HUES48 (cell line): Measurements from ENCODE around the gene DDX55.
A peak's percentile ranks its signal among the peaks of the same experiment; 100 is the strongest.
"Not testable (repeated sequence)": the region's sequence is repeated elsewhere in the genome, so short reads cannot be mapped to it uniquely, and the experiment has no call there.

Source experiments
- H3K27ac ChIP-seq: one replicate; pipeline ENCODE4 v1.7.0; 2013; ENCODE audit warnings: low read depth, low read length, inconsistent platforms
- H3K27me3 ChIP-seq: 2 replicates; pipeline ENCODE4 v1.6.1; 2013; ENCODE audit warnings: mild to moderate bottlenecking, low read length; ENCODE audit not compliant: control insufficient read depth, insufficient read depth
- H3K36me3 ChIP-seq: 2 replicates; pipeline ENCODE4 v1.6.1; 2013; ENCODE audit warnings: low read length; ENCODE audit not compliant: control insufficient read depth, insufficient read depth
- H3K4me1 ChIP-seq: 2 replicates; pipeline ENCODE4 v1.6.1; 2013; ENCODE audit warnings: mild to moderate bottlenecking, low read length; ENCODE audit not compliant: control insufficient read depth, insufficient read depth
- H3K4me3 ChIP-seq: 2 replicates; pipeline ENCODE4 v1.5.1; 2013; ENCODE audit warnings: mild to moderate bottlenecking, low read depth, low read length
- H3K9ac ChIP-seq: 2 replicates; pipeline ENCODE4 v1.6.1; 2013; ENCODE audit warnings: mild to moderate bottlenecking, low read depth, low read length, moderate library complexity
- H3K9me3 ChIP-seq: 2 replicates; pipeline ENCODE4 v1.6.1; 2013; ENCODE audit warnings: low read length; ENCODE audit not compliant: control insufficient read depth, insufficient read depth

Gene DDX55, protein sequence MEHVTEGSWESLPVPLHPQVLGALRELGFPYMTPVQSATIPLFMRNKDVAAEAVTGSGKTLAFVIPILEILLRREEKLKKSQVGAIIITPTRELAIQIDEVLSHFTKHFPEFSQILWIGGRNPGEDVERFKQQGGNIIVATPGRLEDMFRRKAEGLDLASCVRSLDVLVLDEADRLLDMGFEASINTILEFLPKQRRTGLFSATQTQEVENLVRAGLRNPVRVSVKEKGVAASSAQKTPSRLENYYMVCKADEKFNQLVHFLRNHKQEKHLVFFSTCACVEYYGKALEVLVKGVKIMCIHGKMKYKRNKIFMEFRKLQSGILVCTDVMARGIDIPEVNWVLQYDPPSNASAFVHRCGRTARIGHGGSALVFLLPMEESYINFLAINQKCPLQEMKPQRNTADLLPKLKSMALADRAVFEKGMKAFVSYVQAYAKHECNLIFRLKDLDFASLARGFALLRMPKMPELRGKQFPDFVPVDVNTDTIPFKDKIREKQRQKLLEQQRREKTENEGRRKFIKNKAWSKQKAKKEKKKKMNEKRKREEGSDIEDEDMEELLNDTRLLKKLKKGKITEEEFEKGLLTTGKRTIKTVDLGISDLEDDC

DNA sequence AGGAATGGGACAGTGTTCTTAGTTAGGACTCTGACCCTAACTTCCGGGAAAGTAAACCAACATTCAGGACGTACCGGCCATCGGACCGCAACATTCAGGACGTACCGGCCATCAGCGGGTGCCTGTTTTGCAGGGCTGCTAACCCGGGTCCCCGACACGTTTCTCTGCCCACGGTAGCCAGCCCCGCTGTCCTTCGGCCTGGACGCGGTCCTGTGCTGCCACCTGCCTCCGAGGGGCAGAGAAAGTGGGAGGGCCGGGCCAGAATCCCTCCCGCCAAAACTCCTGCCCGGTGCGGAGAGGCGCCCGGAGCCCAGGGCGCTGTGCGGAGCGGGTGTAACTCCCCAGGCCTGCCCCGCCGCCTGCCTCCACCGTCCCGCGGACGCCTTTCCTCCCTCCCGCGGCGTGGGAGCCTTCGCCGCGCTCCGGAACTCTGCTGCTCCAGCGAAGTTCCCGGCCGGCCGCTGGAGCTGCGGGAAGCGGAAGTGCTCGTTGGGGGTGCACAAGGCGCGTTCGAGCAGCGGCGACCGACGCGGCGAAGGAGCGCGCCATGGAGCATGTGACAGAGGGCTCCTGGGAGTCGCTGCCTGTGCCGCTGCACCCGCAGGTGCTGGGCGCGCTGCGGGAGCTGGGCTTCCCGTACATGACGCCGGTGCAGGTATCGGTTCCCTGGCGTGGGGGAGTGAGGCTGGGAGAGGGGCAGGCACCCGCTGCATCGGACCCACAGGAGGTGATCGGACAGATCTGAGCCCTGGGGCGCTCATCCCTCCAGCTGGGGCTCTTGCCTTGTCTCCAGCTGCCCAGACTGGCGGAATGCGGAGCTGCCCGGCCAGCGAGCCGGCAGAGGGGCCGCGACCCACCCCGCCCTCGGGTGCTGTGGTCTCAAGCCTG is at the start of gene DDX55:
Gene DDX55 (plus strand): TSS at position 498 of the 888 bp plus-strand sequence. CDS start 50 bp downstream, at position 548.
- Histone ChIP-seq H3K27me3 (no peaks in the 10 kb centered on the region), H3K9me3 (no peaks in the 10 kb centered on the region), H3K27ac (peak within 1 kb of the TSS; percentile 92), H3K9ac (peak within 1 kb of the TSS; percentile 91), H3K4me3 (peak within 1 kb of the TSS; percentile 93), H3K4me1 (no peaks in the 10 kb centered on the region; the same call in 1 of the 2 replicates), H3K36me3 (peaks cover 53% of the 10 kb centered on the region)

DNA sequence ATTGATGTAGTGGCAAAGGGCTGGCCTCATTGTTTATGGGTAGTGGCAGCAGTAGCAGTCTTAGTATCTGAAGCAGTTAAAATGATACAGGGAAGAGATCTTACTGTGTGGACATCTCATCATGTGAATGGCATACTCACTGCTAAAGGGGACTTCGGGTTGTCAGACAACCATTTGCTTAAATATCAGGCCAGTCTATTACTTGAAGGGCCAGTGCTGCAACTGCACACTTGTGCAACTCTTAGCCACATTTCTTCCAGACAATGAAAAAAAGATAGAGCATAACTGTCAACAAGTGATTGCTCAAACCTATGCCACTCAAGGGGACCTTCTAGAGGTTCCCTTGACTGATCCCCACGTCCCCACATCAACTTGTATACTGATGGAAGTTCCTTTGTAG is 47.8 kb upstream of the DDX55 start:
- H3K4me3 ChIP-seq, H3K9me3 ChIP-seq, H3K9ac ChIP-seq, H3K4me1 ChIP-seq, H3K36me3 ChIP-seq, H3K27me3 ChIP-seq, H3K27ac ChIP-seq: not testable (repeated sequence)

- H3K9ac ChIP-seq, H3K4me3 ChIP-seq, H3K36me3 ChIP-seq, H3K4me1 ChIP-seq, H3K27me3 ChIP-seq, H3K27ac ChIP-seq, H3K9me3 ChIP-seq: not testable (repeated sequence)
These were observed 47.1 kb upstream of the DDX55 start for GRCh38 chr12:123554843-123555242.

- not testable (repeated sequence) for H3K9ac ChIP-seq, H3K36me3 ChIP-seq, H3K27ac ChIP-seq, H3K4me3 ChIP-seq, H3K27me3 ChIP-seq, H3K4me1 ChIP-seq, H3K9me3 ChIP-seq
These were observed 43.4 kb upstream of the DDX55 start for GRCh38 chr12:123558487-123558886.

GRCh38 chr12:123559468-123559867 is 42.4 kb upstream of the DDX55 start:
- H3K9ac ChIP-seq, result no peak overlapping the region
- no peaks in the 10 kb centered on the region for H3K27me3 ChIP-seq
- no peak overlapping the region for H3K4me3 ChIP-seq
- H3K27ac ChIP-seq, result no peak overlapping the region
- no peaks in the 10 kb centered on the region for H3K36me3 ChIP-seq
- H3K9me3 ChIP-seq, result no peaks in the 10 kb centered on the region
- no peaks in the 10 kb centered on the region for H3K4me1 ChIP-seq

DNA sequence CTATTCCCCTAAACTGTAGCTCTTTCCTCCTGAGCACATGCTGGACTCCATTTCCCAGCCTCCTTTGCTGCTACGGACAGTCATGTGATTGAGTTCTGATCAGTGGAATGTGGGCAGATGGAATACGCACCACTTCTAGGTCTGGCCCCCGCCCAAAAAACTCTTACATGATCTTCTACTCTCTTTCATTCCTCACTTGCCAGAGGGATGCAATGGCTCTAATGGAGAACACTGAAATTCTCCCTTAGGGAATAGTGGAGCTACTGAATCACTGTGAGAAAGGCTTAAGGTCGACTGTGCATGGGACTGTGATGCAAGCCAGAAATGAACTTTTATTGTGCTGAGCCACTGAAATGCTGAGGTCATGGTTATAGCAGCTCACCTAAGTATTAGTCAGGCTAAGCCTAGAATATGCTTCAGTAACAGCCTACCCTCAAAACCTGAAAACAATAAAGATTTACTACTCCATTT is 30.5 kb upstream of the DDX55 start:
- no peak overlapping the region for H3K27ac ChIP-seq
- H3K4me3 ChIP-seq, result no peak overlapping the region
- no peaks in the 10 kb centered on the region for H3K36me3 ChIP-seq
- no peak overlapping the region for H3K9ac ChIP-seq
- no peaks in the 10 kb centered on the region for H3K27me3 ChIP-seq
- H3K9me3 ChIP-seq, result no peaks in the 10 kb centered on the region
- H3K4me1 ChIP-seq, result peaks cover 3% of the 10 kb centered on the region; the same call in 1 of the 2 replicates

DNA sequence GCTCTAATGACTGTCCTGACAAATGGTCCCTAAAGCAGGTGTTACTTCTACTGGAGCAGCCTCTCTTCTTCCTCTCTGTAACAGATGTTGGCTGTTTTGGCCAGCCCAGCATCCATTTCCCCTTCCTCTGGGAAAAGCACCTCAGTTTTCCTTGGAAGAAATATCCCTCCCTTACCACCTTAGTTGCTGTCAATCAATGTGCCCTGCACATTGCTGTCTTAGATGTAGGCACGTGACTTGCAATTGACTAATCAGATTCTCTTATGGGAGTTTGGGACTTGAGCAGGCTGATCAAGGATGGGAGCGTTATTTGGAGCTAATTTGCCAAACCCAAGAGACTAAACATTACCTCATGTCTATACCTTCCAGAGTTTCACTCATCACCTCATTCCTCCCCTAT is 29.5 kb upstream of the DDX55 start:
- Histone ChIP-seq H3K9me3 (no peaks in the 10 kb centered on the region), H3K36me3 (no peaks in the 10 kb centered on the region), H3K4me3 (no peak overlapping the region), H3K27me3 (no peaks in the 10 kb centered on the region), H3K27ac (no peak overlapping the region), H3K4me1 (peaks cover 3% of the 10 kb centered on the region; the same call in 1 of the 2 replicates), H3K9ac (no peak overlapping the region)

DNA sequence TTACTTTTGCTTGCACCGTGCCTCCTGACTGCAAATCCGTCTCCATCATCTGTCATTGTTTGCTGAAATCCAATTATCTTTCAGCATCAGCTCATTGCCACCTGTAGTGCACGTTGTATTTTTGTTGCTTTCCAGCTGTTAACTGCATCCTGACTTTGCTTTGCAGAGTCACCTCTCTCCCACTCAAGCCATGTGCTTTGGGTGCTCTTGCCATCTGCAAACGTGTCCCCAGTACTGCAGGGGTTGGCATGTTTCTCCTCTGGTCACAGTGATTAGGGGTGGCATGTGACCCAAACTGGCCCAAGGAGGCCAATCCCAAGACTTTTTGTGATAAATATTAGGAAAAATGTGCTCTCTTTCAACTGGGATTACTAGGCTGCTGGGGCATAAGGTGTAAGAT is 28.0 kb upstream of the DDX55 start:
- H3K4me3 ChIP-seq, result no peak overlapping the region

GRCh38 chr12:123576611-123577010 is 25.3 kb upstream of the DDX55 start:
- Histone ChIP-seq H3K4me3 (no peak overlapping the region), H3K9me3 (no peaks in the 10 kb centered on the region), H3K27ac (no peak overlapping the region), H3K27me3 (no peaks in the 10 kb centered on the region), H3K4me1 (no peaks in the 10 kb centered on the region), H3K36me3 (no peaks in the 10 kb centered on the region), H3K9ac (no peak overlapping the region)

More for the DNA sequence above, 28.0 kb upstream of the DDX55 start:
- Histone ChIP-seq H3K9me3 (no peaks in the 10 kb centered on the region), H3K36me3 (no peaks in the 10 kb centered on the region), H3K4me1 (peaks cover 3% of the 10 kb centered on the region; the same call in 1 of the 2 replicates), H3K27ac (no peak overlapping the region), H3K27me3 (no peaks in the 10 kb centered on the region), H3K9ac (no peak overlapping the region)

DNA sequence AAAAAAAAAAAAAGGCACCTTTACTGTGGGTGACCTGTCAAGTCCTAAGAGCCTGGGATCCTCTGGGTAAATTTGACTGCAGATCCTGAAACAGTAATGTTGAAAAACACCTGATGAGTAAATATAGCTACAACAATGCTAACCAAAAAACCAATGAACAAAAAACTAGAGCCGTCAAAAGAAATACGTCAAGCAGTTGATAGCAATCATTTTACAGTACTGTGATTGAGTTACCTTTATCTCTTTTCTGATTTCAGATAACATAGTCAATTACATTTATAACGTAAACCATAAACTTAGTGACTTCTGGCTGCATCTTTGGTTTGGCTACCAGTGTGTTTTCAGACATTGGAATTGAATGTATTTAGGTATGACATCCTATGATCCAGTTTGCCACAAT is 23.7 kb upstream of the DDX55 start:
- Histone ChIP-seq H3K4me1 (no peaks in the 10 kb centered on the region), H3K36me3 (no peaks in the 10 kb centered on the region), H3K9me3 (no peaks in the 10 kb centered on the region), H3K4me3 (no peak overlapping the region), H3K27ac (no peak overlapping the region), H3K27me3 (no peaks in the 10 kb centered on the region), H3K9ac (no peak overlapping the region)
